HepG2 (cell line): Measurements from ENCODE around the gene PBX1. TPM values are rescaled to one million over a fixed set of nuclear protein-coding genes. Genes with fewer than 3 reads are reported as not detected.

Source experiments
- ATAC-seq: fragments of 200-7000 bp; cut with Tn5 transposase; 3 replicates; pipeline ENCODE4 v1.9.1; 2020; ENCODE audit warnings: mild to moderate bottlenecking, moderate library complexity
- BruUV-seq: library from RNA; stranded (reverse); fragments of 400-500 nt; replicated peaks from 2 replicates; lab custom pipeline; 2021; lab: Mats Ljungman, UMichigan
- CTCF ChIA-PET: fragments of 300-600 bp; formaldehyde crosslinking; extraction: SDS; loops from one replicate; lab custom pipeline; 2021; ENCODE audit warnings: low total read pairs, inconsistent platforms, low intra/inter-chr PET ratio; lab: Yijun Ruan, JAX
- POLR2A ChIA-PET: fragments of 350-600 bp; sonication (Branson Sonifier 250); formaldehyde crosslinking; loops from one replicate; lab custom pipeline; 2020; ENCODE audit warnings: antibody characterized with exemption, inconsistent platforms; lab: Yijun Ruan, JAX
- DNase-seq: peaks from one replicate; pipeline ENCODE4 v3.0.0-alpha.2; 2015; ENCODE audit warnings: low spot score
- FAIRE-seq: peaks from 3 replicates; lab custom pipeline; 2011; peaks lifted over from hg19 to GRCh38; lab: Jason Lieb, UNC
- H2AFZ ChIP-seq: one replicate; pipeline ENCODE4 v1.6.1; 2011; ENCODE audit warnings: low read length, inconsistent platforms
- H3K27ac ChIP-seq: fragments of 300-600 bp; 3 replicates; pipeline ENCODE4 v1.8.0; 2011; ENCODE audit warnings: mixed run types, mild to moderate bottlenecking, mixed read lengths, low read length, inconsistent platforms; ENCODE audit not compliant: insufficient read depth; ENCODE audit errors: extremely low read length
- H3K27me3 ChIP-seq, 2 experiments: fragments of 200-600 bp in 1 of 2; 2 replicates in 1 of 2; 3 replicates in 1 of 2; pipeline versions ENCODE4 v1.6.0 to v1.8.0; 2011; ENCODE audit warnings: low read length in 2 of 2, mild to moderate bottlenecking in 2 of 2, moderate library complexity in 2 of 2, inconsistent platforms in 1 of 2; ENCODE audit not compliant: insufficient read depth in 2 of 2, control insufficient read depth in 1 of 2
- H3K36me3 ChIP-seq, 2 experiments: fragments of 200-600 bp in 1 of 2; replicated peaks in 1 of 2; 2 replicates in 1 of 2; 3 replicates in 1 of 2; pipeline versions ENCODE4 v1.5.1 to v1.8.0; 2011; ENCODE audit warnings: low read length in 2 of 2, inconsistent platforms in 1 of 2; ENCODE audit not compliant: insufficient read depth in 2 of 2, control insufficient read depth in 1 of 2
- H3K4me1 ChIP-seq: 2 replicates; pipeline ENCODE4 v1.5.1; 2012; ENCODE audit warnings: low read length, inconsistent platforms; ENCODE audit not compliant: insufficient read depth
- H3K4me2 ChIP-seq: 2 replicates; pipeline ENCODE4 v1.6.0; 2011; ENCODE audit warnings: low read depth, low read length, inconsistent platforms
- H3K4me3 ChIP-seq, 3 experiments: fragments of 200-600 bp in 1 of 3; sonication (generic), shearing (Covaris generic) in 1 of 3; replicated peaks in 1 of 3; 2 replicates each; pipeline ENCODE4 v1.5.1; 2011 to 2016; ENCODE audit warnings: low read length in 3 of 3, inconsistent platforms in 2 of 3, low read depth in 2 of 3, mild to moderate bottlenecking in 2 of 3, control low read depth in 1 of 3, mixed read lengths in 1 of 3; ENCODE audit not compliant: insufficient read depth in 1 of 3
- H3K79me2 ChIP-seq: one replicate; pipeline ENCODE4 v1.6.1; 2011; ENCODE audit warnings: low read length, inconsistent platforms; ENCODE audit not compliant: insufficient read depth
- H3K9ac ChIP-seq: 2 replicates; pipeline ENCODE4 v1.6.0; 2011; ENCODE audit warnings: mild to moderate bottlenecking, low read depth, low read length, inconsistent platforms; ENCODE audit not compliant: insufficient read depth
- H3K9me3 ChIP-seq: 2 replicates; pipeline ENCODE4 v1.5.1; 2012; ENCODE audit warnings: mild to moderate bottlenecking, low read length
- H4K20me1 ChIP-seq: 2 replicates; pipeline ENCODE4 v1.6.0; 2011; ENCODE audit warnings: inconsistent platforms, mild to moderate bottlenecking, low read length, moderate library complexity; ENCODE audit not compliant: insufficient read depth
- ARNT ChIP-seq: fragments of 450-650 bp; IDR thresholded peaks from 2 replicates; pipeline ENCODE4 v1.6.1; 2017
- CBFB ChIP-seq: sonication (generic); formaldehyde crosslinking; IDR thresholded peaks from 2 replicates; pipeline ENCODE4 v1.4.0; 2020; ENCODE audit warnings: missing genetic modification reagents
- CEBPG ChIP-seq: IDR thresholded peaks from 2 replicates; pipeline ENCODE4 v1.6.1; 2016
- EZH2 ChIP-seq: conservative IDR thresholded peaks from 2 replicates; pipeline ENCODE4 v1.6.1; 2012; ENCODE audit warnings: mild to moderate bottlenecking, low read depth, low read length, moderate library complexity
- FOXA3 ChIP-seq: IDR thresholded peaks from 2 replicates; pipeline ENCODE4 v1.6.1; 2016; ENCODE audit warnings: missing genetic modification reagents, missing compliant biosample characterization
- GATAD2A ChIP-seq: IDR thresholded peaks from 2 replicates; pipeline ENCODE4 v1.6.1; 2016
- HMG20B ChIP-seq: conservative IDR thresholded peaks from 2 replicates; pipeline ENCODE4 v1.6.1; 2016; ENCODE audit warnings: missing genetic modification reagents, missing compliant biosample characterization
- KMT2B ChIP-seq: IDR thresholded peaks from 2 replicates; pipeline ENCODE4 v1.6.1; 2016; ENCODE audit warnings: missing genetic modification reagents, missing compliant biosample characterization
- MAZ ChIP-seq, 2 experiments: sonication (generic) in 1 of 2; formaldehyde crosslinking in 1 of 2; IDR thresholded peaks; 2 replicates each; pipeline versions ENCODE4 v1.5.0 to v1.6.1; 2012 to 2020; ENCODE audit warnings: low read depth in 2 of 2, mild to moderate bottlenecking in 2 of 2, borderline replicate concordance in 1 of 2, improper control_type of control experiment in 1 of 2, low read length in 1 of 2, missing genetic modification reagents in 1 of 2, moderate library complexity in 1 of 2
- RARA ChIP-seq: IDR thresholded peaks from 2 replicates; pipeline ENCODE4 v1.6.1; 2016; ENCODE audit warnings: missing genetic modification reagents, missing compliant biosample characterization
- SP4 ChIP-seq: sonication (generic); formaldehyde crosslinking; IDR thresholded peaks from 2 replicates; pipeline ENCODE4 v1.8.1; 2023; ENCODE audit warnings: mild to moderate bottlenecking, missing genetic modification reagents
- TRIM24 ChIP-seq: sonication (generic); formaldehyde crosslinking; IDR thresholded peaks from 2 replicates; pipeline ENCODE4 v1.8.0; 2022; ENCODE audit warnings: mild to moderate bottlenecking, missing genetic modification reagents
- ZFP41 ChIP-seq: sonication (generic); formaldehyde crosslinking; IDR thresholded peaks from 2 replicates; pipeline ENCODE4 v1.4.0; 2020; ENCODE audit warnings: mild to moderate bottlenecking, missing genetic modification reagents, borderline replicate concordance
- ZKSCAN1 ChIP-seq: fragments of 150-350 bp; IDR thresholded peaks from 2 replicates; pipeline ENCODE4 v1.6.1; 2014; ENCODE audit warnings: low read length
- ZNF292 ChIP-seq: sonication (generic); formaldehyde crosslinking; IDR thresholded peaks from 2 replicates; pipeline ENCODE4 v1.8.1; 2022; ENCODE audit warnings: mild to moderate bottlenecking, low read depth, missing genetic modification reagents, borderline replicate concordance
- ZNF674 ChIP-seq: sonication (generic); formaldehyde crosslinking; IDR thresholded peaks from 2 replicates; pipeline ENCODE4 v1.5.0; 2020; ENCODE audit warnings: low read depth, mild to moderate bottlenecking, missing genetic modification reagents
- ZNF746 ChIP-seq: sonication (generic); formaldehyde crosslinking; IDR thresholded peaks from 2 replicates; pipeline ENCODE4 v1.8.0; 2022; ENCODE audit warnings: mild to moderate bottlenecking, missing genetic modification reagents
- ZNF766 ChIP-seq: sonication (generic); formaldehyde crosslinking; IDR thresholded peaks from 2 replicates; pipeline ENCODE4 v1.5.0; 2020; ENCODE audit warnings: missing genetic modification reagents, borderline replicate concordance
- ZNF788 ChIP-seq: sonication (generic); formaldehyde crosslinking; IDR thresholded peaks from 2 replicates; pipeline ENCODE4 v1.5.0; 2020; ENCODE audit warnings: mild to moderate bottlenecking, missing genetic modification reagents, borderline replicate concordance
- WGBS: methylation state at CpG from one replicate; pipeline ENCODE4 v1.1.6; 2017; ENCODE audit warnings: low lambda C conversion rate; 5-methylcytosine and 5-hydroxymethylcytosine counted together
- in situ Hi-C: cut with HindIII; loops from 2 replicates; pipeline ENCODE4 v1.10.0; 2017; ENCODE audit warnings: low pct_unique_long_range_greater_than_20kb; ENCODE audit not compliant: extremely low pct_ligation_motif_present
- intact Hi-C: fragments of 100-400 bp; cut with micrococcal nuclease; formaldehyde crosslinking; loops from one replicate; pipeline ENCODE4 v1.10.0; 2022; ENCODE audit not compliant: unreplicated experiment
- polyA plus RNA-seq, 8 experiments: library from polyadenylated mRNA; depleted of rRNA in 3 of 8; stranded (reverse) in 7 of 8; unstranded in 1 of 8; fragments of >200 nt; fragmentation: Illumina TruSeq in 4 of 8; extraction: Trizol in 4 of 8; gene quantifications; 2 replicates each; pipeline versions ENCODE4 v1.2.1 to v1.2.3, GENCODE V29; 2011 to 2016; ENCODE audit warnings: low read depth in 4 of 8, missing spikeins in 1 of 8, mixed read lengths in 1 of 8; ENCODE audit not compliant: insufficient read depth in 1 of 8
- total RNA-seq, 5 experiments: library from RNA; depleted of rRNA; stranded (reverse); fragments of >200 nt; fragmentation: Illumina TruSeq; extraction: Trizol; gene quantifications; 2 replicates each; pipeline ENCODE4 v1.2.3, GENCODE V29; 2016; ENCODE audit warnings: low read depth in 1 of 5

The PBX1 gene
- total and polyA plus RNA-seq, 2 of the 13 experiments (the other 11 are each of a cell fraction or from before 2014, with no cell fraction given): 0.24 TPM; not detected in 1

DNA sequence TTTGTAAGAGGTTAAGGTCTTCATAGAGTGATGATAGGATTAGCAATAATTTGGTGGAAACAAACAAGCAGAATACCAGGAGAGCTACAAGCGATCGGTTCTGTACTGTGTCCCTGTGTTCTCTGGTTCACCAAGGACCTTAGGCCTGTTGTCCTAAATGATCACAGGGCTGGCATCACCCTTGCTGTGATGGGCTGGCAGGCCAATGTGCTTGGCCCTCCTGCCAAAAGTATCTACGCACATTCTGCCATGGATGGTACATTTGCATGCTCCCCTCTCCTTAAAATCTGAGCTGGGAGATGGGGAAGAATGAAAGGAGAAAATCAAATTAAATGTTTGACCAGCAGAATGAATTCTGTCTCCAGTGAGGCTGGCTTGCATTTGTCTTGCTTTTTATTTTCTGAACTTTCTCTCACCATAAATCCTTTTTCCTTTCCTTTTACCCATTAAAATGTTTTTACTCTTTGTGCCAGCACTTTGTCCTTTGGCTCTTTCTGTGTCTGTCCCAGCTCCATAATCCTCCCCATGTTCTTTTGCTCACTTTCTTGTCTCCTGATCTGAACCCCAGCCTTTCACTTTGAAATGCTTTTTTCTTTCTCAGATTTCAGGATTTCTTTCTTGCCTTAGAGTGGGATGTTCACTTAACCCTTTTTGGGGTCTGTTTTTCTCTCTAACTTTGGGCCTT, 51.7 kb downstream of the PBX1 start:
- WGBS: 60% methylated on average over 3 of the region's 3 CpGs
- Histone ChIP-seq H3K4me3 (no peak overlapping the region), H3K4me2 (no peak overlapping the region), H3K9me3 (no peaks in the 10 kb centered on the region), H3K27ac (no peak overlapping the region), H4K20me1 (no peaks in the 10 kb centered on the region), H2AFZ (no peak overlapping the region), H3K27me3 (no peaks in the 10 kb centered on the region), H3K4me1 (peaks cover 32% of the 10 kb centered on the region), H3K79me2 (no peaks in the 10 kb centered on the region), H3K9ac (no peak overlapping the region), H3K36me3 (no peaks in the 10 kb centered on the region)
- TF ChIP-seq HMG20B (CRISPR knock-in tag): no peak
- no peak for TF ChIP-seq CBFB (CRISPR knock-in tag)
- TF ChIP-seq MAZ (IDR thresholded peaks at IDR 0.05; ENCODE audit: borderline replicate concordance, low read depth, low read length): no peak
- no peak for TF ChIP-seq MAZ (CRISPR knock-in tag; IDR thresholded peaks at IDR 0.05; ENCODE audit: low read depth)
- no peak for TF ChIP-seq ZNF766
- CTCF ChIA-PET: no interaction called here
- DNase-seq: no peak
- no peak for FAIRE-seq
- no peak for ATAC-seq
- POLR2A ChIA-PET: no interaction called here
- in situ Hi-C loops (loop anchor here (10.0 kb wide), 2 partner anchors 1076 to 1196 kb away; no protein-coding TSS in a partner anchor), intact Hi-C loops (loop anchor here (2.0 kb wide), 1 partner anchor 52 kb away; the partner anchor contains the start of gene PBX1)
- no TSS peak for BruUV-seq

DNA sequence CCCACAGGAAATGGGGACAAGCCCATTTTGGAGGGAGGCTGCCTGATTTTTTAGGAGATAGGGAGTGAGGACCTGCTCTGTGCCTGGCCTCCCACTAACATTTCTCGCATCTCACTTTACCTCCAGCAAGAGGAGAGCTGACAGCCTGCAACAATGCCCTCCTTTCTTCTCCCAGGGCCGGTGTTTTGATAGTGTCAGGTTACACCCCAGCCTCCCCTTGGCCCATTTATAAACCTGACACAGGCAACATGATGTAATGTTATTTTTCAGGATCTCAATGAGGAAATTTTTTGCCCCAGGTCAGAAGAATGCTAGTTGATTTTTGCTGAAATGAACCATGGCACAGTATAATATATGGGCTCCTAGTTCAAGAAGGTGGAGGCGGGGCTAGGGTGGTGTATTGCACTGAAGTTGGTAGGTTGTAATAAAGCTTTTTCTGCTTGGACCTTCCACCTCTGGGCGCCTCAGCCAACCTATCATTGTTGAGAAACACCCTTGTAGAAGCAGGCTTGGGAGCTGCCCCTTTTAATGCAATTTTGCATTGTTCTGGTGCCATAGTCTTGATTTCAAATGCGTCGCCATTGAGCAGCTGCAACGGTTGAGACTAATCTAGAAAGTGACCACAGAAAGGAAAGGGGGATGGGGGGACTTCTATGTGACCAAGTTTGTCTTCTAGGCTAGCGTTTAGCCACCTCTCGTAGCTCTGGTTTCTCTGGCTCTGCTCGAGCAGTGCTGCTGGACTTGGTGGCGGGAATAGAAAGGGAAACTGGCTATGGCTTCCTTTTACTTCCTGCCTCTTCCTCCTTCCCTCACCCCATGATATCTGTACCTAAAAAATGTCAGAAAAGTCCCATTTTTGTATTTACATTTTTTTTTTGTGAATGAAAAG, 53.0 kb downstream of the PBX1 start:
- 15% methylated on average over 11 of the region's 11 CpGs for WGBS
- H3K4me2 ChIP-seq: peak overlapping the region; percentile 68
- peaks cover 32% of the 10 kb centered on the region for H3K4me1 ChIP-seq
- CTCF ChIA-PET: no interaction called here
- POLR2A ChIA-PET: no interaction called here
- H3K4me3 ChIP-seq: peak overlapping the region; percentile 5 to 53 (median 15); a peak in 3 of 6 replicates
- no peaks in the 10 kb centered on the region for H3K79me2 ChIP-seq
- H3K9ac ChIP-seq: no peak overlapping the region
- intact Hi-C loops: loop anchor here (2.0 kb wide), 1 partner anchor 53 kb away; the partner anchor contains the start of gene PBX1
- no TSS peak for BruUV-seq
- peak; percentile 40 for FAIRE-seq
- H3K36me3 ChIP-seq: no peaks in the 10 kb centered on the region
- in situ Hi-C loops: loop anchor here (10.0 kb wide), 2 partner anchors 1077 to 1197 kb away; no protein-coding TSS in a partner anchor
- peak overlapping the region; percentile 31 for H3K27ac ChIP-seq
- no peaks in the 10 kb centered on the region for H3K27me3 ChIP-seq
- peak; percentile 90 for DNase-seq
- H3K9me3 ChIP-seq: no peaks in the 10 kb centered on the region
- no peaks in the 10 kb centered on the region for H4K20me1 ChIP-seq
- ATAC-seq: peak; percentile 99
- H2AFZ ChIP-seq: no peak overlapping the region
- TF ChIP-seq ZKSCAN1 (no peak), KMT2B (CRISPR knock-in tag) (no peak), SP4 (CRISPR knock-in tag) (no peak), CEBPG (CRISPR knock-in tag) (peak; percentile 76), ARNT (no peak), ZNF674 (CRISPR knock-in tag) (no peak), ZNF746 (no peak), EZH2 (no peak), ZFP41 (CRISPR knock-in tag) (no peak), RARA (CRISPR knock-in tag) (peak; percentile 60), FOXA3 (CRISPR knock-in tag) (0 out of 2 replicates have a peak, but pooled peaks have one; percentile 31), GATAD2A (CRISPR knock-in tag) (peak; percentile 68), TRIM24 (no peak), ZNF788 (CRISPR knock-in tag) (peak; percentile 50; the same call in 1 of the 2 replicates), ZNF292 (CRISPR knock-in tag) (peak; percentile 76; the same call in 1 of the 2 replicates)
